ENCODE results near the gene CMA1. TPM values are rescaled to one million over a fixed set of nuclear protein-coding genes. Genes with fewer than 3 reads are reported as not detected.
"Not testable (repeated sequence)": the region's sequence is repeated elsewhere in the genome, so short reads cannot be mapped to it uniquely, and the experiment has no call there.

Gene CMA1
- total and polyA plus RNA-seq, 2 experiments from 2014 or later: not detected

DNA sequence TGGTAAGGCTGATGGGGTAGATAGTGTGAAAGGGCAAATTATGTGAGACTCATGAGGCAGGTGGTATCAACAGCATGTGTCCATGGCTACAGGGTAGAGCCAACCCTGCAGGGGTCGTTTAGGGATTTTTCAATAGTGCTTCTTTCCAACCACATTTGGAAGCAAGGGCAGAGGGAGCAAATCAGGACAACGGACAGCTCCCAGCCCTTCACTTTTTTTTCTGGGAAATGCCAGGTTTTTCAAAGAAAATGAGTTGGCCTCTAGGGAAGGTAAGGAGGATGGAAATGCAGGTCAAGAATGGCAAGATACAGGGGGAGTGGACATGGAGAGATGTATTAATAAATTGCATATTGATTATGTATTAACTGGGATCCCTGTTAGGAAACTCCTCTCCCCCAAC lies 4.9 kb upstream of the CMA1 start:
- Histone ChIP-seq H3K9me2 (ENCODE audit: insufficient read depth) (no peaks in the 10 kb centered on the region), H4K20me1 (ENCODE audit: insufficient read depth) (no peaks in the 10 kb centered on the region), H3K4me3 (no peak overlapping the region), H3K4me1 (ENCODE audit: insufficient read depth) (no peaks in the 10 kb centered on the region), H3K9me3 (ENCODE audit: low read depth) (no peaks in the 10 kb centered on the region), H3K27ac (no peak overlapping the region), H3F3A (ENCODE audit: insufficient read depth) (no peaks in the 10 kb centered on the region), H3K9ac (no peak overlapping the region), H3K79me2 (ENCODE audit: insufficient read depth) (no peaks in the 10 kb centered on the region), H3K27me3 (replicated peaks; ENCODE audit: insufficient read depth) (no peaks in the 10 kb centered on the region), H3K4me2 (ENCODE audit: unreplicated experiment) (no peak overlapping the region), H3K36me3 (ENCODE audit: low read depth) (no peaks in the 10 kb centered on the region), H2AFZ (no peak overlapping the region)
- no peak for TF ChIP-seq EZH2phosphoT487 (IDR thresholded peaks at IDR 0.05; ENCODE audit: insufficient read depth, low read depth)
- TF ChIP-seq EZH2 (IDR thresholded peaks at IDR 0.05; ENCODE audit: insufficient read depth, poor library complexity, severe bottlenecking): no peak
- in situ Hi-C loops (cut with MboI): no loop called here
- WGBS, 2 experiments (ENCODE audit: low coverage in 1 of 2, low lambda C conversion rate in 2 of 2, missing lambda C conversion rate in 2 of 2): 0% methylated on average over 2 of the region's 2 CpGs
- peak; percentile 8 for DNase-seq

DNA sequence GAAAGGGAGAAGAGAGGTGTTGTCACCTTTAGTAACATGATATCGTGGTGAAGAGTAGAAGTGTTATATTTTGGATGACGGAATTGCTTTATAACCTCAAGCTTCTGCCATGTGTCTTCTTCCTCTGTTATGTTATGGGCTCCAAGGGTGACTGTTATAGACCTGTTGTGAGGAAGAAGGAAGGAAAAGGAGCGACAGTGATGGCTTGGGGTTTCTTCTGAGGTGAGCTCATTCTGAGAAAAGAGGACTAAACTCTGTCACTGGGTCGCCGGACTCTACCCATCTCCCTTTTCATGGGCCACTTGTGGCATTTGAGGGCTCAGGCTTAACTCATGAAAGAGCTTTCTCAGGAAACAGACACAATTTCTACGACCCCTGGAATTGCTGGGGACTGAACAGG lies 1.6 kb downstream of the CMA1 start:
- DNase-seq: no peak
- Histone ChIP-seq H3K27me3 (replicated peaks; ENCODE audit: insufficient read depth) (no peaks in the 10 kb centered on the region), H3K79me2 (ENCODE audit: insufficient read depth) (no peaks in the 10 kb centered on the region), H3K9ac (no peak overlapping the region), H3K4me2 (ENCODE audit: unreplicated experiment) (no peak overlapping the region), H3K4me3 (no peak overlapping the region), H3K4me1 (ENCODE audit: insufficient read depth) (no peaks in the 10 kb centered on the region), H3K27ac (no peak overlapping the region), H3K9me3 (ENCODE audit: low read depth) (no peaks in the 10 kb centered on the region), H2AFZ (no peak overlapping the region), H3F3A (ENCODE audit: insufficient read depth) (no peaks in the 10 kb centered on the region), H3K36me3 (ENCODE audit: low read depth) (no peaks in the 10 kb centered on the region), H4K20me1 (ENCODE audit: insufficient read depth) (no peaks in the 10 kb centered on the region), H3K9me2 (ENCODE audit: insufficient read depth) (no peaks in the 10 kb centered on the region)
- TF ChIP-seq EZH2phosphoT487 (IDR thresholded peaks at IDR 0.05; ENCODE audit: insufficient read depth, low read depth) (no peak), EZH2 (IDR thresholded peaks at IDR 0.05; ENCODE audit: insufficient read depth, poor library complexity, severe bottlenecking) (no peak)
- in situ Hi-C loops (cut with MboI): no loop called here
- WGBS, 2 experiments (ENCODE audit: low coverage in 1 of 2, low lambda C conversion rate in 2 of 2, missing lambda C conversion rate in 2 of 2): 28 to 36% methylated on average over 6 of the region's 6 CpGs

- no peak for DNase-seq
- WGBS, 2 experiments (ENCODE audit: low coverage in 1 of 2, low lambda C conversion rate in 2 of 2, missing lambda C conversion rate in 2 of 2): 25 to 28% methylated on average over 5 of the region's 5 CpGs
- no peak overlapping the region for H2AFZ ChIP-seq
- H3K9me3 ChIP-seq (ENCODE audit: low read depth): no peaks in the 10 kb centered on the region
- no peak overlapping the region for H3K9ac ChIP-seq
- no peaks in the 10 kb centered on the region for H4K20me1 ChIP-seq (ENCODE audit: insufficient read depth)
- no peak overlapping the region for H3K4me3 ChIP-seq
- H3F3A ChIP-seq (ENCODE audit: insufficient read depth): no peaks in the 10 kb centered on the region
- in situ Hi-C loops (cut with MboI): no loop called here
- H3K4me2 ChIP-seq (ENCODE audit: unreplicated experiment): no peak overlapping the region
- no peaks in the 10 kb centered on the region for H3K9me2 ChIP-seq (ENCODE audit: insufficient read depth)
- no peak overlapping the region for H3K27ac ChIP-seq
- H3K27me3 ChIP-seq (replicated peaks; ENCODE audit: insufficient read depth): no peaks in the 10 kb centered on the region
- no peaks in the 10 kb centered on the region for H3K79me2 ChIP-seq (ENCODE audit: insufficient read depth)
- no peaks in the 10 kb centered on the region for H3K36me3 ChIP-seq (ENCODE audit: low read depth)
- H3K4me1 ChIP-seq (ENCODE audit: insufficient read depth): no peaks in the 10 kb centered on the region
- TF ChIP-seq EZH2phosphoT487 (IDR thresholded peaks at IDR 0.05; ENCODE audit: insufficient read depth, low read depth) (no peak), EZH2 (IDR thresholded peaks at IDR 0.05; ENCODE audit: insufficient read depth, poor library complexity, severe bottlenecking) (no peak)
Observed at GRCh38 chr14:24504425-24504950, 3.6 kb downstream of the CMA1 start.

DNA sequence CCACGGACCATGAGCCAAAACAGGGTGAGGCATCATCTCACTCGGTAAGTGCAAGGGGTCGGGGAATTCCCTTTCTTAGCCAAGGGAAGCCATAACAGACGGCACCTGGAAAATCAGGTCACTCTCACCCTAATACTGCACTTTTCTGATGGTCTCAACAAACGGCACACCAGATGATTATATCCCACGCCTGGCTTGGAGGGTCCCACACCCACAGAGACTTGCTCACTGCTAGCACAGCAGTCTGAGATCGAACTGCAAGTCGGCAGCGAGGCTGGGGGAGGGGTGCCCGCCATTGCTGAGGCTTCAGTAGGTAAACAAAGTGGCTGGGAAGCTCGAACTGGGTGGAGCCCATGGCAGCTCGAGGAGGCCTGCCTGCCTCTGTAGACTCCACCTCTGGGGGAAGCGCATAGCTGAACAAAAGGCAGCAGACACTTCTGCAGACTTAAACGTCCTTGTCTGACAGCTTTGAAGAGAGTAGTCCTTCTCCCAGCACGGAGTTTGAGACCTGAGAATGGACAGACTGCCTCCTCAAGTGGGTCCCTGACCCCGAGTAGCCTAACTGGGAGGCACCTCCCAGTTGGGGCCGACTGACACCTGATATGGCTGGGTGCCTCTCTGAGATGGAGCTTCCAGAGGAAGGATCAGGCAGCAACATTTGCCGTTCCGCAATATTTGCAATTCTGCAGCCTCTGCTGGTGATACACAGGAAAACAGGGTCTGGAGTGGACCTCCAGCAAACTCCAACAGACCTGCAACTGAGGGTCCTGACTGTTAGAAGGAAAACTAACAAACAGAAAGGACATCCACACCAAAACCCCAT lies 16.3 kb downstream of the CMA1 start:
- H3K4me3 ChIP-seq; H3K9me3 ChIP-seq (ENCODE audit: low read depth); in situ Hi-C loops (cut with MboI); H3K4me2 ChIP-seq (ENCODE audit: unreplicated experiment); H3K9me2 ChIP-seq (ENCODE audit: insufficient read depth); H3K9ac ChIP-seq; DNase-seq; H4K20me1 ChIP-seq (ENCODE audit: insufficient read depth); H2AFZ ChIP-seq; H3K27ac ChIP-seq; H3K36me3 ChIP-seq (ENCODE audit: low read depth); H3K27me3 ChIP-seq (replicated peaks; ENCODE audit: insufficient read depth); H3K4me1 ChIP-seq (ENCODE audit: insufficient read depth); H3F3A ChIP-seq (ENCODE audit: insufficient read depth); H3K79me2 ChIP-seq (ENCODE audit: insufficient read depth): not testable (repeated sequence)
- 38 to 43% methylated on average over 19 of the region's 19 CpGs for WGBS, 2 experiments (ENCODE audit: low coverage in 1 of 2, low lambda C conversion rate in 2 of 2, missing lambda C conversion rate in 2 of 2)

All from GM23248 (cell line).